Small intestine (tissue), 7 donors: ENCODE measurements around the gene LMCD1. TPM values are rescaled to one million over a fixed set of nuclear protein-coding genes. Genes with fewer than 3 reads are reported as not detected.

Experiments
- DNase-seq, 2 donors: peaks; one replicate each; pipeline versions ENCODE4 v3.0.0 to v3.0.0-alpha.2; 2013
- FAIRE-seq: peaks from 2 replicates; lab custom pipeline; 2012; peaks lifted over from hg19 to GRCh38; lab: Jason Lieb, UNC
- H3K27ac ChIP-seq, 3 donors: one replicate each; pipeline ENCODE4 v1.5.1; 2013; ENCODE audit warnings: low read length in 2 of 3, mild to moderate bottlenecking in 2 of 3, control low read depth in 1 of 3, inconsistent platforms in 1 of 3, low read depth in 1 of 3, moderate library complexity in 1 of 3
- H3K27me3 ChIP-seq, 3 donors: one replicate each; pipeline ENCODE4 v1.6.1; 2013; ENCODE audit warnings: low read length in 3 of 3, inconsistent platforms in 1 of 3; ENCODE audit not compliant: control insufficient read depth in 3 of 3, insufficient read depth in 3 of 3
- H3K36me3 ChIP-seq, 3 donors: one replicate each; pipeline ENCODE4 v1.6.1; 2013; ENCODE audit warnings: low read length in 3 of 3, inconsistent platforms in 1 of 3, low read depth in 1 of 3, mild to moderate bottlenecking in 1 of 3, moderate library complexity in 1 of 3; ENCODE audit not compliant: control insufficient read depth in 3 of 3, insufficient read depth in 2 of 3
- H3K4me1 ChIP-seq, 3 donors: one replicate each; pipeline ENCODE4 v1.6.1; 2013; ENCODE audit warnings: low read length in 2 of 3, inconsistent platforms in 1 of 3, low read depth in 1 of 3, mild to moderate bottlenecking in 1 of 3, moderate library complexity in 1 of 3; ENCODE audit not compliant: control insufficient read depth in 3 of 3, insufficient read depth in 2 of 3
- H3K4me3 ChIP-seq, 3 donors: one replicate each; pipeline ENCODE4 v1.5.1; 2013; ENCODE audit warnings: low read length in 3 of 3, control low read depth in 1 of 3, inconsistent platforms in 1 of 3, low read depth in 1 of 3, mild to moderate bottlenecking in 1 of 3, moderate library complexity in 1 of 3
- H3K9me3 ChIP-seq, 2 donors: one replicate each; pipeline ENCODE4 v1.6.1; 2013; ENCODE audit warnings: low read depth in 1 of 2, low read length in 1 of 2; ENCODE audit not compliant: control insufficient read depth in 2 of 2, insufficient read depth in 1 of 2
- WGBS, 3 donors: extraction: QIAGEN DNeasy Blood & Tissue Kit; methylation state at CpG; one replicate each; pipeline ENCODE4 v1.1.7; 2013; 5-methylcytosine and 5-hydroxymethylcytosine counted together
- polyA plus RNA-seq, 4 donors: library from polyadenylated mRNA; stranded (reverse) in 3 of 4; unstranded in 1 of 4; fragments of 200-250 nt in 3 of 4; fragments of 120-200 nt in 1 of 4; gene quantifications; one replicate each; pipeline versions ENCODE4 v1.2.1 to v1.2.3, GENCODE V29; 2013
- donor health status: healthy with polysubstance abuse.
- donor health status: control.
- donor health status: control.
- donor health status: Bipolar disorder and iron deficiency.
- donor health status: healthy.

Gene LMCD1
- polyA plus RNA-seq, 4 donors, result 2.5 to 29.4 (median 14.7) TPM

- no peak for DNase-seq
- 94 to 97% (median 96%) methylated on average over 17 of the region's 17 CpGs for WGBS, 3 donors
- no peak for FAIRE-seq
- H3K27me3 ChIP-seq, result no peaks in the 10 kb centered on the region
- no peak overlapping the region for H3K27ac ChIP-seq
- peaks cover 0 to 23% (median 0%) of the 10 kb centered on the region in 3 donors for H3K36me3 ChIP-seq
- no peaks in the 10 kb centered on the region for H3K4me1 ChIP-seq
- no peaks in the 10 kb centered on the region for H3K9me3 ChIP-seq
- H3K4me3 ChIP-seq, result no peak overlapping the region
Observed at GRCh38 chr3:8548502-8549275, 47.1 kb downstream of the LMCD1 start.

GRCh38 chr3:8549354-8549753 is 47.7 kb downstream of the LMCD1 start:
- whole genome bisulfite sequencing, 3 donors, result 32 to 81% (median 61%) methylated on average over 1 of the region's 1 CpG
- no peaks in the 10 kb centered on the region for H3K4me1 ChIP-seq
- peaks cover 0 to 23% (median 0%) of the 10 kb centered on the region in 3 donors for H3K36me3 ChIP-seq
- no peak overlapping the region for H3K4me3 ChIP-seq
- H3K9me3 ChIP-seq, result no peaks in the 10 kb centered on the region
- no peak for DNase-seq
- no peak overlapping the region for H3K27ac ChIP-seq
- H3K27me3 ChIP-seq, result no peaks in the 10 kb centered on the region
- FAIRE-seq, result no peak

GRCh38 chr3:8550611-8551010 is 49.0 kb downstream of the LMCD1 start:
- peaks cover 0 to 4% (median 0%) of the 10 kb centered on the region in 3 donors for H3K4me1 ChIP-seq
- H3K9me3 ChIP-seq, result no peaks in the 10 kb centered on the region
- H3K27me3 ChIP-seq, result no peaks in the 10 kb centered on the region
- peaks cover 0 to 23% (median 0%) of the 10 kb centered on the region in 3 donors for H3K36me3 ChIP-seq
- no peak for DNase-seq
- no peak overlapping the region for H3K27ac ChIP-seq
- H3K4me3 ChIP-seq, result no peak overlapping the region
- 63 to 82% (median 81%) methylated on average over 6 of the region's 6 CpGs for WGBS, 3 donors
- FAIRE-seq, result no peak

- FAIRE-seq (no peak), DNase-seq (no peak)
- Histone ChIP-seq H3K27ac (no peak overlapping the region), H3K4me3 (no peak overlapping the region), H3K4me1 (peaks cover 0 to 7% (median 0%) of the 10 kb centered on the region in 3 donors), H3K27me3 (no peaks in the 10 kb centered on the region), H3K36me3 (peaks cover 0 to 20% (median 0%) of the 10 kb centered on the region in 3 donors), H3K9me3 (no peaks in the 10 kb centered on the region)
- WGBS, 3 donors, result 86 to 91% (median 87%) methylated on average over 5 of the region's 5 CpGs
Observed at GRCh38 chr3:8552223-8552762, 50.7 kb downstream of the LMCD1 start.

GRCh38 chr3:8553405-8553804 is 51.8 kb downstream of the LMCD1 start:
- DNase-seq (no peak), FAIRE-seq (no peak)
- Histone ChIP-seq H3K27me3 (no peaks in the 10 kb centered on the region), H3K4me3 (no peak overlapping the region), H3K9me3 (no peaks in the 10 kb centered on the region), H3K36me3 (peaks cover 0 to 19% (median 0%) of the 10 kb centered on the region in 3 donors), H3K27ac (no peak overlapping the region), H3K4me1 (peaks cover 0 to 7% (median 0%) of the 10 kb centered on the region in 3 donors)
- 92 to 97% (median 93%) methylated on average over 6 of the region's 6 CpGs for WGBS, 3 donors

GRCh38 chr3:8554696-8555095 is 53.1 kb downstream of the LMCD1 start:
- Histone ChIP-seq H3K27ac (peak overlapping the region in 2 of 3 donors; percentile 36 to 66), H3K4me1 (peaks cover 0 to 7% (median 0%) of the 10 kb centered on the region in 3 donors), H3K27me3 (no peaks in the 10 kb centered on the region), H3K4me3 (no peak overlapping the region), H3K9me3 (no peaks in the 10 kb centered on the region), H3K36me3 (peaks cover 0 to 13% (median 0%) of the 10 kb centered on the region in 3 donors)
- 78 to 93% (median 90%) methylated on average over 11 of the region's 11 CpGs for WGBS, 3 donors
- FAIRE-seq (no peak), DNase-seq (peak in 1 of 2 donors; percentile 5)

- Histone ChIP-seq H3K27me3 (no peaks in the 10 kb centered on the region), H3K4me1 (peaks cover 0 to 7% (median 0%) of the 10 kb centered on the region in 3 donors), H3K36me3 (peaks cover 0 to 11% (median 0%) of the 10 kb centered on the region in 3 donors), H3K9me3 (no peaks in the 10 kb centered on the region), H3K4me3 (no peak overlapping the region), H3K27ac (peak overlapping the region in 2 of 3 donors; percentile 36 to 66)
- no peak for FAIRE-seq
- 65 to 91% (median 81%) methylated on average over 8 of the region's 8 CpGs for WGBS, 3 donors
- peak in 1 of 2 donors; percentile 19 for DNase-seq
Observed at GRCh38 chr3:8555113-8555661, 53.6 kb downstream of the LMCD1 start.

GRCh38 chr3:8555725-8556472 is 54.3 kb downstream of the LMCD1 start:
- no peaks in the 10 kb centered on the region for H3K9me3 ChIP-seq
- peaks cover 0 to 11% (median 0%) of the 10 kb centered on the region in 3 donors for H3K36me3 ChIP-seq
- peak in 1 of 2 donors; percentile 15 for DNase-seq
- no peak for FAIRE-seq
- H3K4me1 ChIP-seq, result peaks cover 0 to 7% (median 0%) of the 10 kb centered on the region in 3 donors
- no peak overlapping the region for H3K4me3 ChIP-seq
- no peak overlapping the region for H3K27ac ChIP-seq
- 67 to 83% (median 79%) methylated on average over 6 of the region's 6 CpGs for WGBS, 3 donors
- no peaks in the 10 kb centered on the region for H3K27me3 ChIP-seq
